HG03378 (cell line): ENCODE measurements around the gene HSPA1B.

Experiments
- ATAC-seq: cut with Tn5 transposase; IDR thresholded peaks from one replicate; pipeline ENCODE4 v1.9.1; 2021; ENCODE audit warnings: mild to moderate bottlenecking, moderate library complexity; ENCODE audit not compliant: unreplicated experiment

HSPA1B gene

GRCh38 chr6:31877125-31877650 lies 49.6 kb downstream of the HSPA1B start:
- ATAC-seq: no peak

DNA sequence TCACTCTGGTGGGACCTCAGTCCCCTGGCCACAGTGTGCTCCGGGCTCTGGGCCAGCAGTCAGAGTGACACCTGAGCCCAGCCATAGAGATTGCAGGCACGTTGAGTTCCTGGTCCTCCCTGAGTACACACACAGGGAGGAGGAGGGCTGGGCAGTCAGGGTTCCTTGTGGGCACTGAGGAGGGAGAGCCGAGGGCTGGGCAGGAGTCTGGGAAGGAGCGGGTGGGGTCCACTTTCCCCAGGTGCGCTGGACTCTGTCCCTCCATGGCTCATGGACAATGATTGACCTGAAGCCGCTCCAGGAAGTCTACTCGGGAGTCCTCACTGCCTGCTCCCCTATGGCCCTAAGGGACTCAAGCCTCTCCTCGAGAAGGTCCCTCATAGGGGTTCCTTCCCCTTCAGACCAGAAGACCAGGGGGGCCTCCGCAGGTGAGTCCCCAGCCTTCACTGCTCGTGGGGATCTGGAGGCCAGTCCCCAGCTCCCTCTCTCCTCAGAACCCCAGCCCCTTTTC lies 50.2 kb downstream of the HSPA1B start:
- ATAC-seq: no peak

DNA sequence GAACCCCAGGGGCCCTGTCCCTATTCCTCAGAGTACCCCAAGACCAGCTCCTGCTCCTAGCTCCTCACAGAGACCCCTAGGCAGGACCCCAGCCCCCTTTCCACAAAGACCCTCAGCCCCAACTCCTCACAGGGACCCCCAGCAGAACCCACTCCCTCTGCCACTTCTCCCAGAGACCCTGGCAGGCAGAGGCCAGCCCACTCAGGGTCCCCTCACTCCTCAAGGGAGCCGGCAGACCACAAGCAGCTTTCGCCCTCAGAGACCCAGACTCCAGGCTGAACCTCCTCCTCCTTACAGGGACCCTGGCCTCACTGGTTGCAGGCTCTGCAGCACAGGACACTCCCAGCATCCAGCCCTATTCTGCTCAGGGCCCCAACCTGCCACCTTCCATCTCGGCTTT lies 50.7 kb downstream of the HSPA1B start:
- ATAC-seq: no peak

GRCh38 chr6:31878726-31879125 lies 51.2 kb downstream of the HSPA1B start, which contains the start of gene SLC44A4:
SLC44A4 (minus strand) TSS chr6:31878997; CDS start chr6:31878980, 17 bp downstream.
- ATAC-seq: no peak

DNA sequence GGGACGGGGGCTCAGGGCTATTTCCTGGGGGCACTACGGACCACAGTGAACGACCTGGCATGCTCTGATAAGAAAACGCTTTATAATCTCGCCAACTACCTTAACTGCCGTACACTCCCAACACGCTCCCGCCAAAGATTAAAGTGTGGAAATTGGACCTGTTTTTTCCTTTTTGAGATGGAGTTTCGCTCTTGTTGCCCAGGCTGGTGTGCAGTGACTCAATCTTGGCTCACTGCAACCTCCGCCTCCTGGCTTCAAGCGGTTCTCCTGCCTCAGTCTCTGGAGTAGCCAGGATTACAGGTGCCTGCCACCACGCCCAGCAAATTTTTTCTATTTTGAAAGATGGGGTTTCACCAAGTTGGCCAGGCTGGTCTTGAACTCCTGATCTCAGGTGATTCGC lies 51.6 kb downstream of the HSPA1B start:
- ATAC-seq: no peak
